GM23338 (cell line): ENCODE results near the gene CASK. TPM values are rescaled to one million over a fixed set of nuclear protein-coding genes. Genes with fewer than 3 reads are reported as not detected.

Experiments used
- ATAC-seq: fragments of 200-7000 bp; cut with Tn5 transposase; 3 replicates; pipeline ENCODE4 v1.9.1; 2020
- DNase-seq: peaks from one replicate; pipeline ENCODE4 v3.0.0-alpha.2; 2015; ENCODE audit warnings: low spot score
- H2AFZ ChIP-seq: fragments of 200-600 bp; sonication (generic); 2 replicates; pipeline ENCODE4 v1.8.0; 2016; ENCODE audit warnings: antibody characterized with exemption, mild to moderate bottlenecking, moderate library complexity
- H3F3A ChIP-seq: fragments of 200-600 bp; sonication (generic); replicated peaks from 2 replicates; pipeline ENCODE4 v1.8.0; 2017; ENCODE audit warnings: antibody characterized with exemption, mixed run types, low read depth
- H3K27ac ChIP-seq: fragments of 200-600 bp; sonication (generic); 2 replicates; pipeline ENCODE4 v1.6.1; 2016; ENCODE audit warnings: low read depth
- H3K27me3 ChIP-seq: fragments of 200-600 bp; sonication (generic); 2 replicates; pipeline ENCODE4 v1.8.0; 2016; ENCODE audit warnings: mild to moderate bottlenecking, mixed run types, moderate library complexity; ENCODE audit not compliant: insufficient read depth
- H3K36me3 ChIP-seq: fragments of 200-600 bp; sonication (generic); 2 replicates; pipeline ENCODE4 v1.8.0; 2016; ENCODE audit warnings: mild to moderate bottlenecking; ENCODE audit not compliant: insufficient read depth
- H3K4me1 ChIP-seq: fragments of 200-600 bp; sonication (generic); 2 replicates; pipeline ENCODE4 v1.8.0; 2016; ENCODE audit warnings: mild to moderate bottlenecking, moderate library complexity; ENCODE audit not compliant: insufficient read depth
- H3K4me2 ChIP-seq: fragments of 200-600 bp; sonication (generic); 2 replicates; pipeline ENCODE4 v1.7.1; 2017; ENCODE audit warnings: mixed run types
- H3K4me3 ChIP-seq: fragments of 200-600 bp; sonication (generic); 2 replicates; pipeline ENCODE4 v1.6.1; 2016; ENCODE audit warnings: mixed run types
- H3K79me2 ChIP-seq: fragments of 200-600 bp; sonication (generic); replicated peaks from 2 replicates; pipeline ENCODE4 v1.8.0; 2017; ENCODE audit warnings: mild to moderate bottlenecking; ENCODE audit not compliant: insufficient read depth
- H3K9me2 ChIP-seq: fragments of 200-600 bp; sonication (generic); 2 replicates; pipeline ENCODE4 v1.8.0; 2017; ENCODE audit not compliant: insufficient read depth
- H4K20me1 ChIP-seq: fragments of 200-600 bp; sonication (generic); replicated peaks from 2 replicates; pipeline ENCODE4 v1.8.0; 2017; ENCODE audit warnings: mild to moderate bottlenecking; ENCODE audit not compliant: insufficient read depth
- H3K27ac Mint-ChIP-seq: 2 replicates; pipeline ENCODE4 v1.8.0; 2020; ENCODE audit warnings: inconsistent platforms, mild to moderate bottlenecking, moderate library complexity, mixed read lengths
- H3K27me3 Mint-ChIP-seq: 3 replicates; pipeline ENCODE4 v1.8.0; 2022; ENCODE audit warnings: low read depth, mild to moderate bottlenecking, moderate library complexity, mixed read lengths, inconsistent platforms; ENCODE audit not compliant: insufficient read depth, poor library complexity
- H3K36me3 Mint-ChIP-seq: 3 replicates; pipeline ENCODE4 v1.8.0; 2021; ENCODE audit warnings: low read depth, mild to moderate bottlenecking, inconsistent platforms, moderate library complexity, mixed read lengths
- H3K4me1 Mint-ChIP-seq: 3 replicates; pipeline ENCODE4 v1.8.0; 2020; ENCODE audit warnings: mild to moderate bottlenecking, inconsistent platforms, mixed read lengths
- H3K4me3 Mint-ChIP-seq: 3 replicates; pipeline ENCODE4 v1.8.0; 2021; ENCODE audit warnings: moderate library complexity, mild to moderate bottlenecking, inconsistent platforms, mixed read lengths
- H3K9me3 Mint-ChIP-seq: 3 replicates; pipeline ENCODE4 v1.8.0; 2020; ENCODE audit warnings: moderate library complexity, mild to moderate bottlenecking, inconsistent platforms, mixed read lengths
- CREB1 ChIP-seq: fragments of 250-450 bp; sonication (Bioruptor Pico); IDR thresholded peaks from 2 replicates; pipeline ENCODE4 v1.5.0; 2020; ENCODE audit warnings: low read depth, mild to moderate bottlenecking, moderate library complexity
- CTCF ChIP-seq, 2 experiments: fragments of 200-600 bp in 1 of 2; sonication (generic) in 1 of 2; conservative IDR thresholded peaks; 2 replicates each; pipeline versions ENCODE4 v1.5.1 to v1.6.1; 2016 to 2017; ENCODE audit warnings: antibody characterized with exemption in 2 of 2, low read depth in 2 of 2, mild to moderate bottlenecking in 2 of 2, moderate library complexity in 1 of 2
- ETS1 ChIP-seq: IDR thresholded peaks from 2 replicates; pipeline ENCODE4 v1.6.1; 2016; ENCODE audit warnings: antibody characterized with exemption
- EZH2 ChIP-seq: fragments of 200-600 bp; sonication (generic); IDR thresholded peaks from one replicate; pipeline ENCODE4 v1.8.0; 2017; ENCODE audit warnings: antibody characterized with exemption, mild to moderate bottlenecking, low read depth; ENCODE audit not compliant: unreplicated experiment
- JUNB ChIP-seq: IDR thresholded peaks from one replicate; pipeline ENCODE4 v1.6.1; 2016; ENCODE audit warnings: antibody characterized with exemption; ENCODE audit not compliant: unreplicated experiment
- NANOG ChIP-seq: IDR thresholded peaks from 2 replicates; pipeline ENCODE4 v1.6.1; 2016; ENCODE audit warnings: antibody characterized with exemption, borderline replicate concordance
- POLR2AphosphoS5 ChIP-seq: IDR thresholded peaks from 2 replicates; pipeline ENCODE4 v1.6.1; 2016; ENCODE audit warnings: antibody characterized with exemption, low read depth
- REST ChIP-seq: IDR thresholded peaks from one replicate; pipeline ENCODE4 v1.6.1; 2018; ENCODE audit warnings: antibody characterized with exemption; ENCODE audit not compliant: unreplicated experiment
- STAT1 ChIP-seq: IDR thresholded peaks from one replicate; pipeline ENCODE4 v1.6.1; 2016; ENCODE audit warnings: antibody characterized with exemption; ENCODE audit not compliant: unreplicated experiment
- ZNF331 ChIP-seq: fragments of 250-450 bp; sonication (Bioruptor Pico); IDR thresholded peaks from 2 replicates; pipeline ENCODE4 v1.5.0; 2020; ENCODE audit warnings: low read depth, mild to moderate bottlenecking, moderate library complexity
- ZNF462 ChIP-seq: fragments of 250-450 bp; sonication (Bioruptor Pico); IDR thresholded peaks from 2 replicates; pipeline ENCODE4 v1.5.0; 2020; ENCODE audit warnings: mild to moderate bottlenecking, moderate library complexity
- polyA plus RNA-seq: library from polyadenylated mRNA; unstranded; fragments of >200 nt; fragmentation: Nextera tagmentation; extraction: Ambion mirVana; gene quantifications from 2 replicates; pipeline ENCODE4 v1.2.1, GENCODE V29; 2016
- total RNA-seq: library from RNA; depleted of rRNA; stranded (reverse); fragments of >200 nt; shearing (Covaris generic); gene quantifications from 2 replicates; pipeline ENCODE4 v1.2.3, GENCODE V29; 2014

Gene CASK
- total and polyA plus RNA-seq, 2 experiments from 2014 or later: 15.3 to 44.4 TPM

DNA sequence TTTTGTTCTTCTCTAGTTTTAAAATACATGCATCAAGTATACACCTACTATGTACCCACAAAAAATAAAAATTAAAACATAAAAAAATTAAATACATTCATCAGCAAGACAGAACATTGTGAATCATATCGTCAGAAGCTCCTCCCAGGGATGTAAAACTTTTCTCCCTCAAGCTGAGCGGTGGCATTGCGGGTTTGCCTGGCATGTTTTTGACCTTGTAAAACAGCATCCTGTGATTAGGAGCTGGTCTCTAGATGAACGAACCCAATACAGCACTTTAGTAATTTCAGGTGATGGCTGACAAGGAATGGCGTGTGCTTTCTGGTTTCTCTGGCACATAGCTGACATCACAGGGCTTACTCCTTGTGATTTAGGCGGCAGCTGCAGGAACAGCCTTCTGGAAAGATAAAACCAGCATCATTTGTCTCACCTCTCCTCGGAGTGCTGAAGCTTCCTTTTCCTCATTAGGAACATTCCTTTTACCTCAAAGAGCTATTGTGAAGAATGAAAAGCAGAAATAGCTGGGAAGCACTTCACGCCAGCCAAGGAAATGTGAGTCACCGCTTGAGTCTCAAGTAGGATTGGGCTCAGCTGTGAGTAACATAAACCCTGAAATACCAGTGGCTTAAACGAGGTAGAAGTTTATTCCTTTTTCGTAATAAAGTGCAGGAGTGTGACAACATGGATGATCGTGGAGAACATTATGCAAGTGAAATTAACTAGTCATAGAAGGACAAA, 431.9 kb downstream of the CASK start (continued):
- TF ChIP-seq STAT1 (no peak), CTCF (conservative IDR thresholded peaks at IDR 0.05; ENCODE audit: low read depth in 2 of 2) (no peak)

- Mint-ChIP-seq H3K27me3 (no peaks in the 10 kb centered on the region), H3K4me3 (no peak overlapping the region), H3K4me1 (peaks cover 3% of the 10 kb centered on the region), H3K9me3 (peaks cover 13% of the 10 kb centered on the region), H3K27ac (no peak overlapping the region), H3K36me3 (peaks cover 8% of the 10 kb centered on the region; the same call in 2 of the 3 replicates)
- no peaks in the 10 kb centered on the region for H3K27me3 ChIP-seq
- no peaks in the 10 kb centered on the region for H3K79me2 ChIP-seq
- ATAC-seq: no peak
- peaks cover 4% of the 10 kb centered on the region; the same call in 1 of the 2 replicates for H3K4me1 ChIP-seq
- H2AFZ ChIP-seq: no peak overlapping the region
- no peaks in the 10 kb centered on the region for H3K36me3 ChIP-seq
- H3K4me2 ChIP-seq: no peak overlapping the region
- H3F3A ChIP-seq: no peaks in the 10 kb centered on the region
- no peaks in the 10 kb centered on the region for H4K20me1 ChIP-seq
- no peak for DNase-seq
- H3K9me2 ChIP-seq: no peaks in the 10 kb centered on the region
- H3K4me3 ChIP-seq: no peak overlapping the region
- H3K27ac ChIP-seq: peak overlapping the region; percentile 32; the same call in 1 of the 2 replicates
- TF ChIP-seq NANOG (no peak), ETS1 (no peak), REST (no peak), POLR2AphosphoS5 (no peak), EZH2 (no peak), STAT1 (no peak), ZNF462 (CRISPR knock-in tag) (no peak), ZNF331 (no peak), JUNB (no peak), CREB1 (no peak)
Observed at GRCh38 chrX:41490446-41490845, 432.9 kb downstream of the CASK start.
